Activated naive CD4-positive, alpha-beta T cell treated with anti-CD3 and anti-CD28 coated beads, Interleukin-2, amount 50 U/mL, for 72 hours (primary cell): ENCODE measurements around the gene DPPA4. TPM values are rescaled to one million over a fixed set of nuclear protein-coding genes. Genes with fewer than 3 reads are reported as not detected.
"Not testable (repeated sequence)": the region's sequence is repeated elsewhere in the genome, so short reads cannot be mapped to it uniquely, and the experiment has no call there.

Experiments
- ATAC-seq, 2 donors: fragments of 150-1000 bp; cut with Tn5 transposase; 2 replicates each; pipeline ENCODE4 v1.10.0; 2021; ENCODE audit warnings: mild to moderate bottlenecking in 2 of 2, moderate library complexity in 2 of 2
- DNase-seq, 2 donors: peaks; one replicate each; pipeline ENCODE4 v3.0.0; 2021 to 2022; ENCODE audit warnings: low spot score in 2 of 2
- H3K27ac Mint-ChIP-seq, 2 donors: one replicate each; pipeline ENCODE4 v1.8.0; 2022; ENCODE audit warnings: mild to moderate bottlenecking in 2 of 2, mixed read lengths in 2 of 2
- H3K36me3 Mint-ChIP-seq, 2 donors: one replicate each; pipeline ENCODE4 v1.8.0; 2022; ENCODE audit warnings: mixed read lengths in 2 of 2
- H3K9me3 Mint-ChIP-seq, 2 donors: one replicate each; pipeline ENCODE4 v1.8.0; 2022; ENCODE audit warnings: mixed read lengths in 2 of 2
- total RNA-seq, 2 donors: library from RNA; stranded (reverse); gene quantifications; one replicate each; pipeline ENCODE4 v1.2.3, GENCODE V29; 2022

DPPA4 gene
- 1 to 10 TPM in 1 of 2 donors, not detected in 1; 1.5 TPM for total RNA-seq

GRCh38 chr3:109337393-109337792, at the start of gene DPPA4:
DPPA4 (minus strand) TSS chr3:109337546; CDS start chr3:109337517, 29 bp downstream.
- no peak for ATAC-seq
- H3K9me3 Mint-ChIP-seq: peaks cover 0 to 7% of the 10 kb centered on the region in 2 donors
- H3K27ac Mint-ChIP-seq: no peak within 1 kb of the TSS
- H3K36me3 Mint-ChIP-seq: peaks cover 8 to 16% of the 10 kb centered on the region in 2 donors
- DNase-seq: no peak

GRCh38 chr3:109385442-109386318, 48.3 kb upstream of the DPPA4 start:
- H3K9me3 Mint-ChIP-seq: no peaks in the 10 kb centered on the region
- no peaks in the 10 kb centered on the region for H3K36me3 Mint-ChIP-seq

GRCh38 chr3:109384164-109384563, 46.8 kb upstream of the DPPA4 start:
- no peak for ATAC-seq
- H3K27ac Mint-ChIP-seq: no peak overlapping the region
- DNase-seq: no peak
- H3K36me3 Mint-ChIP-seq: no peaks in the 10 kb centered on the region
- no peaks in the 10 kb centered on the region for H3K9me3 Mint-ChIP-seq

More at GRCh38 chr3:109385442-109386318, 48.3 kb upstream of the DPPA4 start:
- DNase-seq: no peak
- ATAC-seq: no peak
- no peak overlapping the region for H3K27ac Mint-ChIP-seq

GRCh38 chr3:109382588-109382987, 45.2 kb upstream of the DPPA4 start:
- no peaks in the 10 kb centered on the region for H3K36me3 Mint-ChIP-seq
- no peak for DNase-seq

GRCh38 chr3:109375975-109376374, 38.6 kb upstream of the DPPA4 start:
- DNase-seq (no peak), ATAC-seq (no peak)
- H3K9me3 Mint-ChIP-seq: no peaks in the 10 kb centered on the region

More at GRCh38 chr3:109382588-109382987, 45.2 kb upstream of the DPPA4 start:
- Mint-ChIP-seq H3K27ac (no peak overlapping the region), H3K9me3 (no peaks in the 10 kb centered on the region)
- no peak for ATAC-seq

GRCh38 chr3:109374434-109374833, 37.1 kb upstream of the DPPA4 start:
- peak in 1 of 2 donors; percentile 30 for ATAC-seq
- not testable (repeated sequence) for H3K36me3 Mint-ChIP-seq, H3K27ac Mint-ChIP-seq, DNase-seq, H3K9me3 Mint-ChIP-seq

More at GRCh38 chr3:109375975-109376374, 38.6 kb upstream of the DPPA4 start:
- no peak overlapping the region for H3K27ac Mint-ChIP-seq
- H3K36me3 Mint-ChIP-seq: no peaks in the 10 kb centered on the region

- Mint-ChIP-seq H3K9me3 (no peaks in the 10 kb centered on the region), H3K27ac (no peak overlapping the region), H3K36me3 (no peaks in the 10 kb centered on the region)
- peak in 1 of 2 donors; percentile 66 for ATAC-seq
- no peak for DNase-seq
Measured at GRCh38 chr3:109373933-109374332, 36.6 kb upstream of the DPPA4 start.

GRCh38 chr3:109372639-109373038, 35.3 kb upstream of the DPPA4 start:
- H3K27ac Mint-ChIP-seq: no peak overlapping the region

GRCh38 chr3:109369510-109369909, 32.2 kb upstream of the DPPA4 start:
- no peak for ATAC-seq
- no peaks in the 10 kb centered on the region for H3K9me3 Mint-ChIP-seq
- no peak overlapping the region for H3K27ac Mint-ChIP-seq
- no peaks in the 10 kb centered on the region for H3K36me3 Mint-ChIP-seq
- DNase-seq: no peak

More at GRCh38 chr3:109372639-109373038, 35.3 kb upstream of the DPPA4 start:
- Mint-ChIP-seq H3K9me3 (no peaks in the 10 kb centered on the region), H3K36me3 (no peaks in the 10 kb centered on the region)
- ATAC-seq (no peak), DNase-seq (no peak)

GRCh38 chr3:109364088-109364487, 26.7 kb upstream of the DPPA4 start:
- DNase-seq (no peak), ATAC-seq (no peak)
- H3K27ac Mint-ChIP-seq: no peak overlapping the region
- peaks cover 0 to 3% of the 10 kb centered on the region in 2 donors for H3K9me3 Mint-ChIP-seq
- no peaks in the 10 kb centered on the region for H3K36me3 Mint-ChIP-seq

GRCh38 chr3:109363634-109364033, 26.3 kb upstream of the DPPA4 start:
- Mint-ChIP-seq H3K27ac (no peak overlapping the region), H3K36me3 (no peaks in the 10 kb centered on the region)

GRCh38 chr3:109362823-109363222, 25.5 kb upstream of the DPPA4 start:
- no peak overlapping the region for H3K27ac Mint-ChIP-seq
- ATAC-seq (no peak), DNase-seq (no peak)
- no peaks in the 10 kb centered on the region for H3K36me3 Mint-ChIP-seq
- peaks cover 0 to 3% of the 10 kb centered on the region in 2 donors for H3K9me3 Mint-ChIP-seq

More at GRCh38 chr3:109363634-109364033, 26.3 kb upstream of the DPPA4 start:
- DNase-seq (no peak), ATAC-seq (no peak)
- H3K9me3 Mint-ChIP-seq: peaks cover 0 to 3% of the 10 kb centered on the region in 2 donors

- not testable (repeated sequence) for H3K36me3 Mint-ChIP-seq, DNase-seq, H3K27ac Mint-ChIP-seq, ATAC-seq, H3K9me3 Mint-ChIP-seq
Measured at GRCh38 chr3:109358809-109359208, 21.5 kb upstream of the DPPA4 start.

GRCh38 chr3:109356442-109357155, 19.3 kb upstream of the DPPA4 start:
- H3K9me3 Mint-ChIP-seq: no peaks in the 10 kb centered on the region
- no peak for DNase-seq
- H3K36me3 Mint-ChIP-seq: no peaks in the 10 kb centered on the region
- ATAC-seq: no peak
- H3K27ac Mint-ChIP-seq: no peak overlapping the region

GRCh38 chr3:109355625-109356441, 18.5 kb upstream of the DPPA4 start:
- ATAC-seq (no peak), DNase-seq (no peak)
- H3K27ac Mint-ChIP-seq: no peak overlapping the region
- no peaks in the 10 kb centered on the region for H3K9me3 Mint-ChIP-seq
- H3K36me3 Mint-ChIP-seq: no peaks in the 10 kb centered on the region

- Mint-ChIP-seq H3K9me3 (no peaks in the 10 kb centered on the region), H3K27ac (no peak overlapping the region), H3K36me3 (no peaks in the 10 kb centered on the region)
- ATAC-seq (no peak), DNase-seq (no peak)
Measured at GRCh38 chr3:109353057-109353456, 15.7 kb upstream of the DPPA4 start.
